NB4 (cell line): ENCODE results near the gene OR52E4.

Experiments used
- DNase-seq: peaks from one replicate; pipeline ENCODE4 v3.0.0; 2010; ENCODE audit warnings: low read depth
- H3K4me3 ChIP-seq: one replicate; pipeline ENCODE4 v1.5.1; 2011; ENCODE audit warnings: mild to moderate bottlenecking, low read depth, low read length, moderate library complexity
- CTCF ChIP-seq: IDR thresholded peaks from one replicate; pipeline ENCODE4 v1.5.1; 2012; ENCODE audit warnings: low read depth, low read length
- MAX ChIP-seq: IDR thresholded peaks from 2 replicates; pipeline ENCODE4 v1.6.1; 2011; ENCODE audit warnings: low read depth, low read length
- MYC ChIP-seq: IDR thresholded peaks from 2 replicates; pipeline ENCODE4 v1.6.1; 2011; ENCODE audit warnings: low read depth, low read length
- POLR2A ChIP-seq: IDR thresholded peaks from 2 replicates; pipeline ENCODE4 v1.6.1; 2011; ENCODE audit warnings: mild to moderate bottlenecking; ENCODE audit not compliant: insufficient read length; ENCODE audit errors: extremely low read depth

The OR52E4 gene

DNA sequence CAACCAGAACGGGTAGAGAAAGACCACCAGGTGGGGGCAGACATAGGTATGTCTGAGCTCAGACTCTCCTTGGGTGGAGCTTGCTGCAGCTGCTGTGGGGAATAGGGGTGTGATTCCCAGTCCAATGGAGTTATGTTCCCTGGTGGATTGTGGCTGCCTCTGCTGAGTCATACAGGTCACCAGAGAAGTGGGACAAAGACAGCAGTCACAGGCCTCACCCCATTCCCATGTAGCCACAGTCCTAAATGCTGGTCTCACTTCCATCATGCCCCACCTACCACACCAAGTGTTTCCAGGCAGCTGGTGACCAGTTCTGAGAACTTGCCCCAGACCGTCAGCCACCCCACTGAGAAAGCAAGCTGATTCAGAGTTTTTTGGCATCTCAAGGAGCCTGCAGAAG, 30.1 kb downstream of the OR52E4 start:
- DNase-seq, result no peak
- TF ChIP-seq MAX, result no peak
- no peak overlapping the region for H3K4me3 ChIP-seq

GRCh38 chr11:5922749-5923426, 42.5 kb downstream of the OR52E4 start:
- TF ChIP-seq MYC (no peak), CTCF (no peak), MAX (no peak), POLR2A (no peak)
- peak; percentile 15 for DNase-seq
- no peak overlapping the region for H3K4me3 ChIP-seq

DNA sequence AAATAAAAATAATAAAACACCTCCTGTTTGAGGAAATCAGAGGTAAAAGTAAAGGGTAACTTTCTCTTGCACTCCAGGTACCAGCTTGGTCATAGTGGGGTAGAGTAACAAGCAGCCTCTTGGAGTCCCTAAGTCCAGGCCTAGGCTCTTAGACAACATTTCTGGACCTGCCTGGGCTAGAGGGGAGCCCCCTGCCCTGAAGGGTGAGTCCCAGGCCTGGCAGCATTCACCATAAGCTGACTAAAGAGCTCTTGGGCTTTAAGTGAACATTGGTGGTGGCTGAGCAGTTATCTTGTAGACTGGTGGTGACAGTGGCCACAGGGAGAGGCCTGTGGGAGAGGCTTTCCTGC, 43.0 kb downstream of the OR52E4 start:
- no peak overlapping the region for H3K4me3 ChIP-seq
- no peak for DNase-seq
- TF ChIP-seq POLR2A, result no peak
- TF ChIP-seq CTCF, result no peak
- no peak for TF ChIP-seq MAX
- TF ChIP-seq MYC, result no peak

- TF ChIP-seq POLR2A, result no peak
- no peak for TF ChIP-seq MAX
- TF ChIP-seq CTCF, result no peak
- TF ChIP-seq MYC, result no peak
- DNase-seq, result no peak
Measured at GRCh38 chr11:5923794-5924193, 43.4 kb downstream of the OR52E4 start.

GRCh38 chr11:5928271-5928670, 47.8 kb downstream of the OR52E4 start:
- no peak for TF ChIP-seq MYC
- TF ChIP-seq MAX, result no peak
- no peak for TF ChIP-seq CTCF
- TF ChIP-seq POLR2A, result no peak
- DNase-seq, result no peak
- no peak overlapping the region for H3K4me3 ChIP-seq

More at GRCh38 chr11:5923794-5924193, 43.4 kb downstream of the OR52E4 start:
- no peak overlapping the region for H3K4me3 ChIP-seq

DNA sequence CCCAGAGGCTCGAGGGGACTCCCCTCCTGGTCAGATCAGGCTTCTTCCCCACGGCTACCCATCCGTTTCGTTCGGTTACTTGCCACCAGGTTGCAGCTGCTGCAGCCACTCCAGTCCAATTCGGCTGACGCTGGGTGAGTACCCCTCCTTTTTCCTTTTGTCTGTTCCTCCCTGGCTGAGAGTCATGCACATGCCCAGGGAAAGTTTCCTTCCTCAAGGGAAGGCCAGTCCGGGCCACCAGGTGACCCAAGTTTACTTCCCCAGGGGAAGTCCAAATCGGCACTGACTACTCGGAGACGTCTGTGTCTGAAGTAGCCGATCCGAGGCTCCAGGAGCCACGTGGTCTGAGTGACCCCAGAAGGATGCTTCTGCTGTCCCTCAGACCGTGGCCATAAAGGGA, 48.4 kb downstream of the OR52E4 start:
- TF ChIP-seq POLR2A (no peak), MYC (no peak), MAX (no peak), CTCF (no peak)

More for the DNA sequence above, 48.4 kb downstream of the OR52E4 start:
- DNase-seq, result no peak
- no peak overlapping the region for H3K4me3 ChIP-seq
